Adrenal gland (tissue), 12 donors: ENCODE data around the gene RDH11. TPM values are rescaled to one million over a fixed set of nuclear protein-coding genes. Genes with fewer than 3 reads are reported as not detected.
"Not testable (repeated sequence)": the region's sequence is repeated elsewhere in the genome, so short reads cannot be mapped to it uniquely, and the experiment has no call there.

ENCODE experiments used
- DNase-seq, 7 donors: peaks; one replicate each; pipeline ENCODE4 v3.0.0-alpha.2; 2019 to 2020
- H3K27ac ChIP-seq, 5 donors: fragments of 200-600 bp; sonication (generic) in 4 of 5; 1 replicate in 3 of 5; 2 replicates in 2 of 5; pipeline versions ENCODE4 v1.5.1 to v1.8.0; 2016 to 2020; ENCODE audit warnings: mild to moderate bottlenecking in 1 of 5
- H3K27me3 ChIP-seq: fragments of 200-600 bp; 2 replicates; pipeline ENCODE4 v1.8.0; 2021
- H3K36me3 ChIP-seq, 2 donors: fragments of 200-600 bp; replicated peaks in 1 of 2; 1 replicate in 1 of 2; 2 replicates in 1 of 2; pipeline versions ENCODE4 v1.5.1 to v1.8.0; 2018 to 2022
- H3K4me1 ChIP-seq, 2 donors: fragments of 200-600 bp; replicated peaks in 1 of 2; 1 replicate in 1 of 2; 2 replicates in 1 of 2; pipeline versions ENCODE4 v1.5.1 to v1.8.0; 2018 to 2021
- H3K4me3 ChIP-seq, 4 donors: fragments of 200-600 bp; sonication (generic) in 3 of 4; one replicate each; pipeline ENCODE4 v1.5.1; 2016 to 2018
- H3K9me3 ChIP-seq, 3 donors: fragments of 200-600 bp; sonication (generic) in 1 of 3; replicated peaks in 1 of 3; 1 replicate in 2 of 3; 2 replicates in 1 of 3; pipeline versions ENCODE4 v1.5.1 to v1.8.0; 2016 to 2021
- CTCF ChIP-seq, 6 experiments: fragments of 450-650 bp in 4 of 6; fragments of 200-600 bp in 2 of 6; sonication (generic) in 1 of 6; IDR thresholded peaks; 1 replicate in 5 of 6; 2 replicates in 1 of 6; pipeline versions ENCODE4 v1.5.1 to v1.8.0; 2016 to 2021; ENCODE audit warnings: antibody characterized with exemption in 6 of 6, mild to moderate bottlenecking in 2 of 6, moderate library complexity in 1 of 6
- POLR2A ChIP-seq, 2 donors: fragments of 450-650 bp; IDR thresholded peaks; one replicate each; pipeline ENCODE4 v1.6.1; 2017; ENCODE audit warnings: antibody characterized with exemption in 2 of 2, mild to moderate bottlenecking in 2 of 2, moderate library complexity in 1 of 2
- WGBS, 4 donors: extraction: QIAGEN DNeasy Blood & Tissue Kit in 2 of 4; methylation state at CpG; one replicate each; pipeline versions ENCODE4 v1.1.5 to v1.1.7; 2013 to 2017; 5-methylcytosine and 5-hydroxymethylcytosine counted together
- intact Hi-C, 2 donors: fragments of 100-400 bp; cut with DNase I; formaldehyde crosslinking; loops; one replicate each; pipeline versions ENCODE4 v1.14.1 to v1.15.0; 2022 to 2023
- polyA plus RNA-seq, 3 donors: library from polyadenylated mRNA; stranded (reverse); fragments of 200-250 nt in 2 of 3; fragments of 350-450 nt in 1 of 3; fragmentation: Illumina TruSeq in 1 of 3; extraction: RNeasy Lipid Tissue Mini Kit (QIAGEN cat#74804) in 1 of 3; gene quantifications; one replicate each; pipeline ENCODE4 v1.2.3, GENCODE V29; 2013 to 2014
- total RNA-seq, 9 donors: library from RNA; depleted of rRNA in 4 of 9; stranded (reverse); fragments of >200 nt in 4 of 9; fragments of 120-200 nt in 1 of 9; fragmentation: NEBNext Ultra II Directional in 1 of 9; extraction: Animal tissue kit (Norgen Biotek cat#: 25700) in 1 of 9; gene quantifications; one replicate each; pipeline versions ENCODE4 v1.1.0 to v1.2.4, GENCODE V29; 2013 to 2023
- donor health status: healthy with polysubstance abuse.
- donor health status: Bipolar disorder and iron deficiency.
- donor health status: DM: yes; HTN: yes; CAD: no.
- donor health status: DM: no; HTN: no; CAD: no.
- donor health status: DM: no; HTN: no; CAD: no.
- donor health status: DM: yes; HTN: yes; CAD: no.

RDH11 gene
- total and polyA plus RNA-seq, 12 donors: 49.1 to 309 (median 81.3) TPM

GRCh38 chr14:67704484-67705089 is 9.0 kb upstream of the RDH11 start:
- Histone ChIP-seq H3K36me3 (no peaks in the 10 kb centered on the region), H3K9me3 (no peaks in the 10 kb centered on the region), H3K4me3 (no peak overlapping the region), H3K27me3 (no peaks in the 10 kb centered on the region), H3K27ac (no peak overlapping the region), H3K4me1 (no peaks in the 10 kb centered on the region)
- DNase-seq: peak in 3 of 7 donors; percentile 17 to 47 (median 38)
- intact Hi-C loops: loop anchor here in 1 of 2 donors (5.0 kb wide), 1 partner anchor 87 kb away; the partner anchor contains the start of gene ARG2
- 0 to 1% (median 0%) methylated on average over 3 of the region's 3 CpGs for WGBS, 4 donors
- TF ChIP-seq CTCF (IDR thresholded peaks at IDR 0.05): peak; percentile 54 to 88 (median 80)
- no peak for TF ChIP-seq POLR2A (IDR thresholded peaks at IDR 0.05)

- no peaks in the 10 kb centered on the region for H3K27me3 ChIP-seq
- H3K4me3 ChIP-seq: no peak overlapping the region
- intact Hi-C loops: loop anchor here in 1 of 2 donors (5.0 kb wide), 1 partner anchor 87 kb away; the partner anchor contains the start of gene ARG2
- H3K27ac ChIP-seq: no peak overlapping the region
- no peaks in the 10 kb centered on the region for H3K4me1 ChIP-seq
- no peak for DNase-seq
- H3K9me3 ChIP-seq: no peaks in the 10 kb centered on the region
- H3K36me3 ChIP-seq: no peaks in the 10 kb centered on the region
- TF ChIP-seq CTCF (IDR thresholded peaks at IDR 0.05) (no peak), POLR2A (IDR thresholded peaks at IDR 0.05) (no peak)
- 42 to 52% (median 45%) methylated on average over 3 of the region's 3 CpGs for WGBS, 4 donors
Measured at GRCh38 chr14:67703997-67704396, 8.4 kb upstream of the RDH11 start.

- not testable (repeated sequence) for H3K27me3 ChIP-seq
- intact Hi-C loops: loop anchor here in 1 of 2 donors (5.0 kb wide), 1 partner anchor 84 kb away; the partner anchor contains the start of gene ARG2
- 66 to 76% (median 75%) methylated on average over 8 of the region's 8 CpGs for WGBS, 4 donors
Measured at GRCh38 chr14:67701492-67701891, 5.9 kb upstream of the RDH11 start, which contains the start of gene RDH12. Gene RDH12, plus strand, starts transcription at chr14:67701886. Its CDS starts 20,757 bp downstream, at chr14:67722643.

GRCh38 chr14:67698179-67698578 is 2.6 kb upstream of the RDH11 start:
- Histone ChIP-seq H3K36me3 (no peaks in the 10 kb centered on the region), H3K4me3 (no peak overlapping the region), H3K4me1 (peaks cover 2 to 14% of the 10 kb centered on the region in 2 donors), H3K27ac (no peak overlapping the region), H3K9me3 (no peaks in the 10 kb centered on the region), H3K27me3 (no peaks in the 10 kb centered on the region)
- no peak for DNase-seq
- intact Hi-C loops: loop anchor here in 1 of 2 donors (10.0 kb wide), 1 partner anchor 83 kb away; the partner anchor contains the start of gene ARG2
- WGBS, 4 donors: 48 to 78% (median 72%) methylated on average over 1 of the region's 1 CpG
- no peak for TF ChIP-seq POLR2A (IDR thresholded peaks at IDR 0.05)
- TF ChIP-seq CTCF (IDR thresholded peaks at IDR 0.05): no peak

More at GRCh38 chr14:67701492-67701891, 5.9 kb upstream of the RDH11 start, which contains the start of gene RDH12:
- H3K27ac ChIP-seq: peak within 1 kb of the TSS in 1 of 5 donors; percentile 36
- H3K36me3 ChIP-seq, DNase-seq, H3K4me1 ChIP-seq, H3K9me3 ChIP-seq, H3K4me3 ChIP-seq: not testable (repeated sequence)
